Superior temporal gyrus (tissue), 1 donor: ENCODE data around the gene TGFBR3.

Source experiments
- DNase-seq: peaks from one replicate; pipeline ENCODE4 v3.0.0-alpha.2; 2016; ENCODE audit errors: extremely low spot score

TGFBR3 gene

DNA sequence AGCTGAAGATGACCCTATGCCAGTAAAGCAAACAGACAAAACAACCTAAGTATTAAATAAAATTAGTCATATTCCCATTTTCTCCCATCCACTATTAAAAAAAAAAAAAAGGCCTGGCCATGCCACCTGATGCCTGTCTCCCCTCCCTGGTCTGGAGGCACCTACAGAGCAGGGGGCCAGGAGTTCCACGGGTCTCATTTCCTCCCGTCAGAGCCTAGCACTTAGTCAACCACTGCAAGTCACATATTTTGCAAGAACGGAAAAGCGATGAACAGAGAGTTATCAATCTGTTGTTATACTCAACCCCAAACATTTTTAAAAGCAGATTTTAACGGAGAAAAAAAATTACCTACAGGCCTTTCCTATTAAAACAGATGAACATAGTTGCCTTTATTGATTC, 59.3 kb downstream of the TGFBR3 start:
- DNase-seq: no peak

DNA sequence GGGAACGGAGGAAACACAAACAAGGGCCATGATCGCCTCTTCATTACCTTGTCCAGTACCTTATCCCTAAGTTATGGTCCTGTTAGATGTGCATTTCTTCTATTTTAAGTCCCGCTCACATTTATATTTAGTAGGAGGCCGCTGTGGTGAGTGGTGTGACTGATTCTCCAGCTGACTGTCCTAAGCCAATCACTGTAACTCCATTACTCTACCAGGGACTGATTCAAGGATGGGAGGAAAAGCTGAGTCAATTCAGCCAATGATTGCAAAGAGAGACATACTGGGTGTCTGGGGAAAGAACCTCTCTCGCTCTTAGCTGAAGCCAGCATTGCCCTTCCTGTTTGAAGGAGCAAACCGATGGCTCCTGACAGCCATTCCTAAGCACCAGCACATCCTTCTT, 59.7 kb downstream of the TGFBR3 start:
- no peak for DNase-seq

GRCh38 chr1:91821126-91821868, 64.7 kb downstream of the TGFBR3 start:
- no peak for DNase-seq

DNA sequence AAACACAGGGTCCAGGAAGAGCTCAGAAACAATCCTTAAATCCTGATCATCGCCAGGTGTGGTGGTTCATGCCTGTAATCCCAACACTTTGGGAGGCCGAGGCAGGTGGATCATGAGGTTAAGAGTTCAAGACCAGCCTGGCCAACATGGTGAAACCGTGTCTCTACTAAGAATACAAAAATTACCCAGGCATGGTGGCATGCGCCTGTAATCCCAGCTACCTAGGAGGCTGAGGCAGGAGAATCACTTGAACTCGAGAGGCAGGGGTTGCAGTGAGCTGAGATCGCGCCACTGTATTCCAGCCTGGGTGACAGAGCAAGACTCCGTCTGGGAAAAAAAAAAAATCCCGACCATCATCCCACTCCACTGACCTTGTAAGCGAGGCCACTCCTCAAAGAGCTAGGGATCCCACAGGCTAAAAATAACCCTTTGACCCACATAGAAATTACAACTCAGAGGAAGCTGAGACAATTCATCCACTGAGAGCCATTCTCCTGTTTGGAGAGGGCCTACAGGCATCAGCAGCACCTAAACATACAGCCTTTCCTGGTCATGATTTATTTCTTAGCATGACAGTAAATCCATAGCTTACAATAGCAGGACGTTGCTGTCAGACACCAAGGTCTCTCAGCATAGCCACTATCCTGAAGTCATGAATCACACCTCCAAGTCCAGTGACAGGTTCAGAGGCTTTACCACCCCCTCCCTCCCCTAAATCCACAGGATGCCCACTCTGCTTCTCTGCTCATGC, 66.7 kb downstream of the TGFBR3 start:
- no peak for DNase-seq

GRCh38 chr1:91818713-91818975, 67.3 kb downstream of the TGFBR3 start:
- no peak for DNase-seq

DNA sequence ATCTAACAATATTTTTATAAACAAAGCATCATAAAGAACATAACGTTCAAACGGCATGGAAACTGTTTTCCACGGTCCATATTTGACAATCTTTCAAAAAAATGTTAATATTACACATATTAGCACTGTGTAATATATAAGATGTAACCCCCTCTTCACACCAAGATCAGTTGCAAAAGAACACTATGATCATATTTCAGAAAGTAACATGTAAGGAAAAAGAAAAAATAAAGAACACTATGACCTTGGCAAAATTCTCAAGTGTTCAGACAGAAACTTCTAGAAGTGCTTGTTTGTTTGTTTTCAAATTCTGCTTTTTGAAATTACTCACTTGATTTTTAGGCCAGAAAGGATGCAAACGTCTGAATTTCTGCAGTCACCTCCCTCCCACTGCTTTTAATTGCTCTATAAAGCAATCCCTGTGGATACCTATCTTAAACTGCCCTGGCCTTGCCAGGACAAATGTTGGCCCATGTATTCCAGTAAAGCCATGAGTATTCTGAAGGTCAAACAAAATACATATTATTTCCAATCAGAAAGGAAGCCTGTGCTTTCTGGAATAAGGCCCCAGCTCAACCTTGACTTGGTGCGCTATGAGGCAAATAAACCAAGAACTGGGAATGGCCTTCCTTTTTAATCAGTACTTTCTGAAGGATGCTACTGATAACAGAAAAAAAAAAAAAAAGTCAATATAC, 68.6 kb downstream of the TGFBR3 start:
- no peak for DNase-seq

DNA sequence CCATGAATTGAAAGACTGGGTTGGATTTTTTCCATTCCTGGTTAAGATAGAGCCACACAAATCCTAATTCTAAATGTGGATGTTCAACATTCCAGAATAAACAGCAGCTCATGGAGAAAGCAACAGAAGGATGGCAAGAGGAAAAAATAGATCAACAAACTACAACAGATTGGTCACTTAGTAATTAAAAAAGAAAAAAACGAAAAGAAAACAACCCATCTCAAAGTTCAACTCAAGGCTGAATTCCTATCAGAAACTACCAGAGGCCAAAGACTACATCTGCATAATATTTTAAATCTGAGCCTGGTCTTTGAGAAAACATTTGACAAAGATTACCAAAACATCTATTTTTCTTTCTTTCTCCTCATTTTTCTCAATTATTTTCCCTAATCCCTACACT, 69.9 kb downstream of the TGFBR3 start:
- DNase-seq: no peak

DNA sequence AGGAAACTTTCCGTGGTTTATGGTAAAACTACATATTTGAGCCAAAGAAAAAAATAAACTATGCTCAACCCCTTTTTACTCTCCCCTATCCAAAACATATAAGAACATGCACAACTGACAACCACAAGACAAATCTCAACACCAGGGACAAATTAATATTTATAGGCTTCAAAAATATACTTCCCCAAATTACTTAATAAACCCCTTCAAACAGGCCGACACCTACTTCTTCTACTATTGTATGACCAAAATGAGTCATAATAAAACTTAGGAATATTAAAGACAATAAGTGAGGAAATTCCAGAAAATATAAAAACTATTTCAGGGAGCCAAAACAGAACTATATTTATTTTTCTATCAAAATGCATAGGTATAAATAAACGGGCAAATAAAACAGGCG, 71.5 kb downstream of the TGFBR3 start:
- no peak for DNase-seq

GRCh38 chr1:91813813-91814212, 72.1 kb downstream of the TGFBR3 start:
- no peak for DNase-seq

GRCh38 chr1:91811363-91812025, 74.5 kb downstream of the TGFBR3 start:
- DNase-seq: no peak

DNA sequence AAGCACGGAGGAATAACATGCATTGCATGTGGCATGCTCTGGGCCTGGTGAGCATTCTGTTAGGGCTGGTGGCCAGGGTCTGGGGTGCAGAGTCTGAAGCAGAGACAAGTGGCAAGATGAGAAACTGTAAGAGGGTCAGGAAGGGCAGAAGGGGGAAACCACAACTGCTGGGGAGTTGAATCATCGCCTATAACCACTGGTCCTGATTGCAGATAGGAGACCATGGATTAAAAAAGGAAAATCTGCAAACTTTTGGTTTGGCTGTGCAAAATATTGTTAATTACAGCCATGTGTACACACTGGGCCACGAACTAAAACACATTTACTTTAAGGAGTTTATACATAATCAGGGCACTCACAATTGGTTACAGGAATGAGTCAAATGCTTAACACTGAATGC, 76.6 kb downstream of the TGFBR3 start:
- DNase-seq: no peak

DNA sequence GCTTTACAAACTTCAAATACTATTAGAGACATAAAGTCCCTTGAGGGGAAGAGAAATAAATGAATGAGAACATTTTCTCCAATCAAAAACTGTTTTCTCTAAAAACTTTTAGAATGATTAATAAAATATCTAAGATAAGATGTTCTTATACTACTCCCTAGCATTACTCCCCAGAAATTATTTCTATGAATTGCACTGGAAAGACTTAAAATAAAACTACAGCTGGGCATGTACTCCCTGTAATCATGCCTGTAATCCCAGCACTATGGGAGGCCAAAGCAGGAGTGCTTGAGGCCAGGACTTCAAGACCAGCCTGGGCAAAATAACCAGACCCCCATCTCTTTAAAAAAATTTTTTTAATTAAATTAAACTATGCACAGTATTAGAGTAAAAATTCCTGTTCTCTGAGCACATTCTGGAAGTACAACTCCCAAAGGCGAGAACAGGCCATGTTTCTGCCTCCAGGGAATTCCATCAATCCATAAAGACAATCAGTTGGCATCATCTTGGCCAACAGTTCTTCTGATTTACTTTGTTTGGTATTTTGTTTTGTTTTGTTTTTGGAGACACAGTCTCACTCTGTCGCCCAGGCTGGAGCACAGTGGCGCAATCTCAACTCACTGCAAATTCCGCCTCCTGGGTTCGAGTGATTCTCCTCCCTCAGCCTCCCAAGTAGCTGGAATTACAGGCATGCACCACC, 77.9 kb downstream of the TGFBR3 start:
- DNase-seq: no peak

DNA sequence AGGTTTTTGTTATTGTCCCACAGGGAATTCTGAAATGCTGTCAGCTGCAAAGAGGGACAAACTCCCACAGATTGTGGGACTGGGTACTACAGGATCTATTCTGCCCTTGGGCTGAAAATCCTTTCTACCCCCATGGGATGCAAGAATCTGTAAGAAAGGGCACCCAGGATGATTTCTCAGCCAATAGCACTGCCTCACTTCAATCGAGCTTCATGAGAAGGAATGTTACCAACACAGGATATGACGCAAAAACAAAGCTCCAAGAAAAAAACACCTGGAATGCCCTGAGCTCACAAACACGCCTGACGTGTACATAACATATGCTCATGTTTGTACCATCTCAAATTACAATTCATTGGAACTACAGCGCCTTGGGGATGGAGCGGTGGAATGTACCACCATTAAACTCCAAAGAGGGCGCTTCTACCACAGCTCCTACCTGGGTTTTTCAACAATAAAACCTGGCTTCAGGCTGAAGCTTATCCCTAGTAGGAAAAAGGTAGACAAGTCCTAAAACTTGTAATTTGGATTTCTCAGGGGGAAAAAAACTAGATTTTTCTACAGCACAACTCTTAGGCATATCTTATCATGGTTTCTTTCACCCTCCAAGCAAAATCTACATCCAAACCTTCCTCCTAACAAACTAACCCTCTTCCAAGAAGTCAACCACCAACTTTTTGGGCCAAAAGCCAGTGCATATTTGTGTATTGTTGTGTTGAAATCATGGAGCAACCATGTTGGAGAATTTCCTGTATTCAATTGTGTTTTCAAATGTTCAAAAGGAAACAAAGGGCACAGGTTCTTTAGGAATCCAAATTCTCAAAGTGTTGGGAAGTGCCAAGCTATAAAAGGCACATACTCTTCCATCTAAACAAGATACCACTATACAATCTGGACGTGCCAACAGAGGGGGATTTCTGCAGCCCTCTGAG, 78.9 kb downstream of the TGFBR3 start:
- DNase-seq: no peak

DNA sequence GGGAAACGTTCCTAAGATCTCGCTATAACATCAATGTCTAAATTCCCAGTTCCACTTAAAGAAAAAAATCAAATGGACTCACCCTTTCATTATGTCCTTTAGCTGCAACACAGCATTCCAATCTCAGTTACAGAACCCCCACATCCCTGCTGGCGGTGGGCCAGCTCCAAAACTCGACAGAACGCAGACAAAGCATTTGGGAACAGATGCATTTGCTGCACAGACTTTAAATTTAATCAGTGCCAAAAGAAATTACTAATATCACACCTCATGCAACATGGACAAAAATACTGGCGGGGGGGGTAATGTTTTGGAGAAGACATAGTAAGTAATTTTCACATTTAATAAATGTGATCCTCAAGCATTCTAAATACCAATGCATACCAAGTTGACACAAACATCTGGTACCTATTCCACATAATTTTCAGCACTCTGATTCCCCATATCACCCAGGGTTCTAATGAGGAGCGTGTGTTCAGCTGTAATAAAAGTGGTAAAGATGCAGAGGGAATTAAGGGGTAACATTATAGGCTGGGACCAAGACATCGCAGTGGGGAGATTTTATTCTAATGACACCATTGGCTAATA, 79.7 kb downstream of the TGFBR3 start:
- no peak for DNase-seq

- no peak for DNase-seq
These were observed 80.6 kb downstream of the TGFBR3 start for GRCh38 chr1:91805311-91805801.

DNA sequence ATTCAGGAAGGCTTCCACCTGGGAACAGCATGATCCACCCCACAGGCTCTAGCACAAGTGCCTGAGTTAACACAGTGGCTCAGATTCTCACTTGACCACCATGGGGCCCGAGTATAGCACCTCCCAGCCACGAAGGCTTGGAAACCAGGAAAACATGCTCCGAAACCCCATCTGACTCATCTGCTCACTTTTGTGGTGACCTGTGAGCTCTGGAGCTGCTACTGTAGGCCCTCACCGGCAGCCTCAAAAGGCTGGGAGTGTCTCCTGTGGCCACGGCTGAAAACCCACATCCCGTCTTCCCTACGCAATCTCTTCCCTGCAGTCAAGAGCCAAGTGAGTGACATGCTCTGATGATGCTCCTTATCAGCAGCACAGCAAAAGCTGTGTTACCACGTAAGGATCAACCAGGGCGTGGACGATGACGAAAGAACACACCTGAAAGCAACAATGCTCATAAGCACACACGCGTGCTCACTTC, 81.4 kb downstream of the TGFBR3 start:
- no peak for DNase-seq

DNA sequence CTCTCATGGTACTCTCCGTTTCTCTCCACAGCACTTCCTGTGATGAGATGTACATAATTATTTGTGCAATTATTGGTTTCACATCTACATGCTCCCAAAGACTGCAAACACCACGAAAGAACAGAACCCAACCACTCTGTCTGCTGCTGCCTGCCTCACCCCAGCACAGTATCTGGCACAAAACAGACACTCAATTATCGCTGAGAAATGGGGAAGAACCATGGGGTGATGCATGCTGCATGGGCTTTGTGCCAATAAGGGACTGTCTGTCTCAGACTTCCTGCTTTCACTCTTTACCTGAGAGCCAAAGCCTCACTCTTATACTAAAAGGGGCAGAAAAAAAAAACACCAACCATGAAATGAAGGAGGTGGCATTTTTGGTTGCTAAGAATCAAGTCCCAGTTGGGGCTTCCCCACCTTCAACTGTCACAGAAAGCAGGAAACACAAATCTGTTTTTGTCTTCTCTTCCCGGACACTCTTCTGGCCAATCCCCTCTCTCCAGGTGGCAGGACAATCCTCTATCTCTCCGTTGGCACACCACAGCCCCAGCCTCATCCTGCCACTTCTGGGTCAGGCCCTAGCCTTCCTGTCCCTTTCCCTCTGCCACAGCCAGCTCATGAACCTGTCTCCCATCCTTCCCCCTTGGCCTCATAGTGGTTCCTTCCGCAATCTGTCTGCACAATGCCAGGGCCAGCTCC, 82.0 kb downstream of the TGFBR3 start:
- DNase-seq: no peak

DNA sequence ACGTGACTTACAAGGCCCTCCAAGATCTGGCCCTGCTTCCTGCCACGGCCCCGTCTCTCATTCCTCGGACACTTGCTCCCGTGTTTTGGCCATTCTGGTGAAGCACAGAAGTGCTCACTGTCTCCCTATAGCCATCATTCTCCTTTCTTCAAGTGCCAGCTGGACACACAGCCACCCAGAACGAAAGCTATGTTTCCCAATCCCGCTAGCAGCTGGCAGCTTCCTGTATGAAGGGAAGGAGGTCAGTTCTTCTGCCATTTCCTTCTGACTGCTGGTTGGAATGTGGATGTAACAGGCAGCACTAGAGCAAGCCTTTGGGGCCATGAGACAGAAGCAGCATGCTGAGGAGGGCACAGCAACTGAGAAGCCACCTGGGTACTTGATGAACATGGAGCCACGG, 82.8 kb downstream of the TGFBR3 start:
- DNase-seq: no peak

GRCh38 chr1:91801496-91802115, 84.3 kb downstream of the TGFBR3 start:
- no peak for DNase-seq
